Lower lobe of right lung (tissue), 2 donors: ENCODE results near the gene LRP10. TPM values are rescaled to one million over a fixed set of nuclear protein-coding genes. Genes with fewer than 3 reads are reported as not detected.

Experiments used
- ATAC-seq, 2 donors: fragments of 200-7000 bp; cut with Tn5 transposase; one replicate each; pipeline ENCODE4 v1.9.1; 2020 to 2022; ENCODE audit warnings: mild to moderate bottlenecking in 2 of 2, moderate library complexity in 2 of 2
- DNase-seq: peaks from one replicate; pipeline ENCODE4 v3.0.0-alpha.2; 2020
- H3K27ac ChIP-seq: fragments of 200-600 bp; one replicate; pipeline ENCODE4 v1.8.0; 2022
- H3K27me3 ChIP-seq: fragments of 200-600 bp; one replicate; pipeline ENCODE4 v1.8.0; 2022; ENCODE audit warnings: low read depth
- H3K36me3 ChIP-seq: fragments of 200-600 bp; one replicate; pipeline ENCODE4 v1.8.0; 2022; ENCODE audit warnings: mild to moderate bottlenecking
- H3K4me1 ChIP-seq: fragments of 200-600 bp; one replicate; pipeline ENCODE4 v1.8.0; 2022
- H3K4me3 ChIP-seq: fragments of 200-600 bp; one replicate; pipeline ENCODE4 v1.8.0; 2022; ENCODE audit warnings: mild to moderate bottlenecking
- H3K9me3 ChIP-seq: fragments of 200-600 bp; one replicate; pipeline ENCODE4 v1.8.0; 2022
- intact Hi-C: fragments of 100-400 bp; cut with DNase I; formaldehyde crosslinking; loops from one replicate; pipeline ENCODE4 v1.11.0; 2022
- total RNA-seq: library from RNA; stranded (reverse); fragmentation: NEBNext Ultra II Directional; extraction: Animal tissue kit (Norgen Biotek cat#: 25700); gene quantifications from one replicate; pipeline ENCODE4 v1.2.1, GENCODE V29; 2021
- TF ChIP-seq, protein P1 (sequence below): fragments of 200-600 bp; IDR thresholded peaks from one replicate; pipeline ENCODE4 v1.8.0; 2022; ENCODE audit warnings: antibody characterized with exemption, mild to moderate bottlenecking
- donor health status: DM: no; HTN: yes; CAD: no; lungs with severe emphysema.

The LRP10 gene
- total RNA-seq, 1 donor from 2014 or later = 134 TPM

DNA sequence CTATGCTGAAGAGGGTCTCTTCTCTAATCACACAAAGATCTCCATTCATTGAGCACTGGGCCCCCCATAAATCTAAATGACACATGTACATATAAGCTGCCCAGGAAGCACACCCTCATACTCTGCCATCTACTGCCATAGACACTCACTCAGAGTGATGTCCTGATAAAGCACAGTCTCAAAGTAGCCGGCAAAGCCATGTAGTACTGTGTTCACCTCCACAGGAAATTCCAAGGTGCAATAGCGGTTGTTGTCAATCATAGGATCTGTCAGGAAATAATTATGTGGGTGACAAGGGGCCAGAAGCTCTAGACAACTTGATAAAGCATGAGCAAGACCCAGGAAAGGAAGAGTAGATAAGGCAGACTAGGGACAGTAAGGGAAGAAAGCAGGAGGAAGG, 50.8 kb downstream of the LRP10 start:
- peaks cover 19% of the 10 kb centered on the region for H3K4me1 ChIP-seq
- TF ChIP-seq, protein P1, sequence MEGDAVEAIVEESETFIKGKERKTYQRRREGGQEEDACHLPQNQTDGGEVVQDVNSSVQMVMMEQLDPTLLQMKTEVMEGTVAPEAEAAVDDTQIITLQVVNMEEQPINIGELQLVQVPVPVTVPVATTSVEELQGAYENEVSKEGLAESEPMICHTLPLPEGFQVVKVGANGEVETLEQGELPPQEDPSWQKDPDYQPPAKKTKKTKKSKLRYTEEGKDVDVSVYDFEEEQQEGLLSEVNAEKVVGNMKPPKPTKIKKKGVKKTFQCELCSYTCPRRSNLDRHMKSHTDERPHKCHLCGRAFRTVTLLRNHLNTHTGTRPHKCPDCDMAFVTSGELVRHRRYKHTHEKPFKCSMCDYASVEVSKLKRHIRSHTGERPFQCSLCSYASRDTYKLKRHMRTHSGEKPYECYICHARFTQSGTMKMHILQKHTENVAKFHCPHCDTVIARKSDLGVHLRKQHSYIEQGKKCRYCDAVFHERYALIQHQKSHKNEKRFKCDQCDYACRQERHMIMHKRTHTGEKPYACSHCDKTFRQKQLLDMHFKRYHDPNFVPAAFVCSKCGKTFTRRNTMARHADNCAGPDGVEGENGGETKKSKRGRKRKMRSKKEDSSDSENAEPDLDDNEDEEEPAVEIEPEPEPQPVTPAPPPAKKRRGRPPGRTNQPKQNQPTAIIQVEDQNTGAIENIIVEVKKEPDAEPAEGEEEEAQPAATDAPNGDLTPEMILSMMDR = no peak
- peaks cover 68% of the 10 kb centered on the region for H3K36me3 ChIP-seq
- H3K27ac ChIP-seq = no peak overlapping the region
- H3K27me3 ChIP-seq = no peaks in the 10 kb centered on the region
- intact Hi-C loops = no loop called here
- DNase-seq (no peak), ATAC-seq (no peak)
- H3K4me3 ChIP-seq = no peak overlapping the region
- H3K9me3 ChIP-seq = no peaks in the 10 kb centered on the region

DNA sequence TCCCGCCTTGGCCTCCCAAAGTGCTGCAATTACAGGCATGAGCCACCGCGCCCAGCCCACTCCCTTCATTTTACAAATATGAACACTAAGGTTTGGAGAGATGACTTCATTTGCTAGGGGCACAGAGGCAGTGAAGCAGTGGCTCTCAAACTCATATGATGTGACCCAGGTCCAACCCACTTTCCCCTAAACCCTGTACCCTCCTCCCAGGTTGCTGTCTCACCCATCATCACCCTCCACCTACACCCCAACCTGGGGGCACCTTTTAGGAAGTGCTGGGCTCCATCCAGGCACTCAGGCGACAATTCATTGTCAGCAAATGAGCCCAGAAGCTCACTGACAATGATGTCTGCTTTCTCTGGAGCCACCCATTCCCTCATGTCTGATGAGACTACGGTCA, 52.2 kb downstream of the LRP10 start:
- H3K4me1 ChIP-seq = peaks cover 25% of the 10 kb centered on the region
- TF ChIP-seq, protein P1 = no peak
- no peak for DNase-seq
- H3K36me3 ChIP-seq = peaks cover 71% of the 10 kb centered on the region
- no peak overlapping the region for H3K4me3 ChIP-seq
- no peaks in the 10 kb centered on the region for H3K27me3 ChIP-seq
- no peak for ATAC-seq
- H3K27ac ChIP-seq = no peak overlapping the region
- intact Hi-C loops = no loop called here
- no peaks in the 10 kb centered on the region for H3K9me3 ChIP-seq

DNA sequence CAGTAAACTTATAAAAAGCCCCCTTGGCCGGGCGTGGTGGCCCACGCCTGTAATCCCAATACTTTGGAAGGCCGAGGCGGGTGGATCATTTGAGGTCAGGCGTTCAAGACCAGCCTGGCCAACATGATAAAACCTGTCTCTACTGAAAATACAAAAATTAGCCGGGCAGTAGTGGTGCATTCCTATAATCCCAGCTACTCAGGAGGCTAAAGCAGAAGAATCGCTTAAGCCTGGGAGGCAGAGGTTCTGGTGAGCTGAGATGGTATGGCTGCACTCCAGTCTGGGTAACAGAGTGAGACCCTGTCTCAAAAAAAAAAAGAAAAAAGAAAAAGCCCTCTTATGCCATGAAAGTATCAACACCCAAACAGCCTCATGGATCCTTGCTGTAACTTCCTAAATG, 54.0 kb downstream of the LRP10 start:
- DNase-seq (no peak), ATAC-seq (no peak)
- TF ChIP-seq, protein P1 = no peak
- H3K27ac ChIP-seq = no peak overlapping the region
- intact Hi-C loops = no loop called here
- no peaks in the 10 kb centered on the region for H3K9me3 ChIP-seq
- H3K4me3 ChIP-seq = no peak overlapping the region
- no peaks in the 10 kb centered on the region for H3K27me3 ChIP-seq
- peaks cover 25% of the 10 kb centered on the region for H3K4me1 ChIP-seq
- H3K36me3 ChIP-seq = peaks cover 67% of the 10 kb centered on the region

DNA sequence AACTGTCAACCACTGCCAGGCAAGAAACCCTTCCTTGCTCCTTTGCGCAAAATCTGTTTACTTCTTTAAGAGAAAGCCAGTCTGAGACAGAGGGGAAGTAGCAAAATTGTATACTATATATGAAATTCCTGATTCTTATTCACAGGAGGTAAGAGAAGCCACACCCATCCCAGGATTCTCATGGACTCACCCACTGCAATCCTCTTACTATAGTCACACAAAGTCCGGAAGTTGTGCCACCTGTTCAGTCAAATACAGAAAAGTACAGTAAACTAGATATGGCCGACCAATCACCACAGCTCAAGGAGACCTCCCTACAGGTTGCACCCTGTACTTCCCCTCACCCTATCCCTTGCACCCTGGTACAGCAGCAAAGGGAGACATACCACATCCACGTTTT, 54.8 kb downstream of the LRP10 start:
- DNase-seq (no peak), ATAC-seq (no peak)
- Histone ChIP-seq H3K9me3 (no peaks in the 10 kb centered on the region), H3K27ac (no peak overlapping the region), H3K27me3 (no peaks in the 10 kb centered on the region), H3K4me3 (no peak overlapping the region), H3K4me1 (peaks cover 28% of the 10 kb centered on the region), H3K36me3 (peaks cover 59% of the 10 kb centered on the region)
- intact Hi-C loops = no loop called here
- TF ChIP-seq, protein P1 = no peak

DNA sequence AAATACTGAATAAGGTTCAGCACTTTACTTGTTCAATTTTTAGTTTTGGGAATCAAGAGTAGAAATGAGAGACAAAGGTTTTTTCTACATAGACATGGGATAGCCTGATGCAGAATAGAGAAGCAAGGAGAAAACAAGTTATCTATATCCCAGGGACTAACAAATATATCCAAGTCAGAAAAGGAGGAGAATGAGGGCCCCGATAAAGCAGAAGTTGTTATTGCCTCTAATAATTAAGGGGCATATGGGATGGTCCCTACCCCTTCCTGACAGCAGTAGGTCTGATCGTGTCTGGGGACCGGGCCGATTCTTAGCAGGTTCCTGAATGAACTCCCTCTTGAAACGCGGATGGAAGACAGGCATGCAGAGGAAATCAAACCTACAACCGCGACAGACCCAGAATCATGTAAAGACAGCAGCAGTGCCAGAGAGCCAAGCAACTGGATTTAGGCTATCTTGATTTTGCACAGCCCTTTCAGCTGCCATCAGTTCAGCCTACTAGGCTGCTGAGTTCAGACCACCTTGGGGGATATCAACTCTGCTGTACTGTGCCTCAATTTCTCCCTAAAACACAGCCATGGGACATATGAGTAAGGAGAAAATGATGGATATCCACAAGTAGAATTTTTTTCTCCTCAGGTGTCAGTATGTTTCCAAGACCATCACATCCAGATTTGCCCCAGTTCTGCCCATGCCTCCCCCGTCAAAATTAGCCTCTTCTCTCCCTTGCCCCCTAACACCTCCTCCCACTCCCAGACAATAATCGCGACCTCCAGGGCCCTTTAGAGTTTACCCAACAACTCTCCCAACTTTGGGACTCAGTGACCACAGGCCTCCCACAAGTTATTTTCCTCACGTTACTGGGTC, 56.9 kb downstream of the LRP10 start:
- no peak for DNase-seq

More for the DNA sequence above, 56.9 kb downstream of the LRP10 start:
- intact Hi-C loops = no loop called here
- TF ChIP-seq, protein P1 = no peak
- H3K9me3 ChIP-seq = no peaks in the 10 kb centered on the region
- H3K27ac ChIP-seq = peak overlapping the region; percentile 89
- peaks cover 28% of the 10 kb centered on the region for H3K4me1 ChIP-seq
- H3K4me3 ChIP-seq = peak overlapping the region; percentile 91
- H3K27me3 ChIP-seq = no peaks in the 10 kb centered on the region
- no peak for ATAC-seq
- peaks cover 41% of the 10 kb centered on the region for H3K36me3 ChIP-seq
